Psoas muscle (tissue), 8 donors: ENCODE measurements around the gene PDGFRA. TPM values are rescaled to one million over a fixed set of nuclear protein-coding genes. Genes with fewer than 3 reads are reported as not detected.
"Not testable (repeated sequence)": the region's sequence is repeated elsewhere in the genome, so short reads cannot be mapped to it uniquely, and the experiment has no call there.

Source experiments
- ATAC-seq, 4 donors: fragments of 200-7000 bp; cut with Tn5 transposase; one replicate each; pipeline ENCODE4 v1.9.1; 2020; ENCODE audit warnings: moderate library complexity in 3 of 4, mild to moderate bottlenecking in 2 of 4
- DNase-seq, 2 donors: peaks; one replicate each; pipeline ENCODE4 v3.0.0-alpha.2; 2020
- H3K27ac ChIP-seq: fragments of 200-600 bp; one replicate; pipeline ENCODE4 v1.8.0; 2022
- H3K27me3 ChIP-seq, 3 donors: fragments of 200-600 bp in 1 of 3; one replicate each; pipeline versions ENCODE4 v1.6.1 to v1.8.0; 2013 to 2022; ENCODE audit warnings: low read length in 2 of 3, mild to moderate bottlenecking in 2 of 3, moderate library complexity in 1 of 3; ENCODE audit not compliant: insufficient read depth in 3 of 3
- H3K36me3 ChIP-seq, 2 donors: fragments of 200-600 bp in 1 of 2; one replicate each; pipeline versions ENCODE4 v1.6.1 to v1.8.0; 2013 to 2022; ENCODE audit warnings: low read depth in 1 of 2, mild to moderate bottlenecking in 1 of 2, moderate library complexity in 1 of 2; ENCODE audit not compliant: insufficient read depth in 1 of 2
- H3K4me1 ChIP-seq: fragments of 200-600 bp; one replicate; pipeline ENCODE4 v1.8.0; 2022
- H3K4me3 ChIP-seq: fragments of 200-600 bp; one replicate; pipeline ENCODE4 v1.8.0; 2022; ENCODE audit warnings: mild to moderate bottlenecking
- H3K9me3 ChIP-seq: fragments of 200-600 bp; one replicate; pipeline ENCODE4 v1.8.0; 2022
- CTCF ChIP-seq: fragments of 200-600 bp; IDR thresholded peaks from one replicate; pipeline ENCODE4 v1.8.0; 2022; ENCODE audit warnings: antibody characterized with exemption
- WGBS, 3 donors: extraction: QIAGEN DNeasy Blood & Tissue Kit; methylation state at CpG; one replicate each; pipeline versions ENCODE4 v1.1.6 to v1.1.7; 2013; 5-methylcytosine and 5-hydroxymethylcytosine counted together
- intact Hi-C, 2 donors: fragments of 100-400 bp; cut with DNase I; formaldehyde crosslinking; loops; one replicate each; pipeline versions ENCODE4 v1.11.0 to v1.14.2; 2022
- polyA plus RNA-seq, 3 donors: library from polyadenylated mRNA; stranded (reverse); fragments of 200-250 nt; gene quantifications; one replicate each; pipeline ENCODE4 v1.2.3, GENCODE V29; 2013
- total RNA-seq, 4 donors: library from RNA; stranded (reverse); fragmentation: NEBNext Ultra II Directional in 2 of 4; extraction: Animal tissue kit (Norgen Biotek cat#: 25700) in 2 of 4; gene quantifications; one replicate each; pipeline versions ENCODE4 v1.2.1 to v1.2.4, GENCODE V29; 2021 to 2023
- donor health status: healthy with polysubstance abuse.
- donor health status: DM: no; HTN: no; CAD: no; lungs with moderate emphysema.
- donor health status: Bipolar disorder and iron deficiency.
- donor health status: healthy.
- donor health status: DM: yes; HTN: yes; CAD: no.
- donor health status: DM: no; HTN: no; CAD: no.
- donor health status: DM: no; HTN: no; CAD: no.
- donor health status: DM: yes; HTN: yes; CAD: no.

PDGFRA gene
- total and polyA plus RNA-seq, 7 donors = 3.1 to 32.6 (median 12.9) TPM

- Histone ChIP-seq H3K4me3 (peak overlapping the region; percentile 70), H3K36me3 (no peaks in the 10 kb centered on the region), H3K27ac (no peak overlapping the region), H3K27me3 (peaks cover 0 to 47% (median 27%) of the 10 kb centered on the region in 3 donors), H3K9me3 (no peaks in the 10 kb centered on the region), H3K4me1 (peaks cover 28% of the 10 kb centered on the region)
- ATAC-seq = peak; percentile 91 to 94 (median 94)
- TF ChIP-seq CTCF = peak; percentile 82
- whole genome bisulfite sequencing, 3 donors = 0% methylated on average over 18 to 43 of the region's 43 CpGs
- intact Hi-C loops = loop anchor here (5.0 to 10.0 kb wide), 6 partner anchors 326 to 1858 kb away; no protein-coding TSS in a partner anchor
- DNase-seq = peak; percentile 88 to 92
Observed at GRCh38 chr4:54233277-54233696, 4.2 kb downstream of the PDGFRA start.

DNA sequence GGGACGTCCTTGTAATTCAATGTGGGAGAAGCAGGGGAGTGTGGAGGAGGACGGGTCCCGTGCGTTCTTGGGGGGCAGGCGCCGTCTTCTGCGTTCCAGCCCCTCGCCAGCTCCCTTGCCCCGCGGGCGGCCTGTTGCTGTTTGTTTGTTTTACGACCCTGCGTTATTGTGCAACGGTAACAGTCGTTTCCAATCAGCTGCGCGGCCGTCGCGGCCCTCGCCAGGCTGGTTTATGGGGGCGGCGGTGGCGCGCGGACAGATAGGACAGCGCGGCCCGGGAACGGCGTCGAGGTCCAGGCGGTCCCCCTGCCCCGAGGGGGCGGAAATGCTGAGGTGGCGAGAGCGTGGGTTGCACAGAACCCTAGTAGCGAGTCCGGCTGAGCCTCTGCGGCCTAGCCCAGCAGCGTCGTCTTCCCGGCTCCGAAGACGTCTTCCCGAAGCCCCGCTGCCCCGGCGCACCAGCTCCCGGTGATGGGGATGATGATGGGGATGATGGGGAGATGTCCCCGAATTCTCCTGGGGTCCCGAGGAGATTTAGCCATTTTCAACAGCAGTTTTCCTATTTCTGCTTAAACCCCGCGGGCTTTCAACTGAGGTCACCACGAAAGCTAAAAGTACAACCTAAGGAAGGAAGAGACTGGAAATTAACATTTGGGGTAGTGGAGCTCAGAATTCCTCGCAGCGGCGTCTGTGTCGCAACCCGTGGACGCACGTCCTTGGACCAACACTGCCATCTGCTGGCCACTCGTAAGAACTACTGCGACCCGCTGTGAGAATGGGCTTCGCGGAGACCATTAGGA is 4.8 kb downstream of the PDGFRA start:
- Histone ChIP-seq H3K9me3 (no peaks in the 10 kb centered on the region), H3K4me1 (peaks cover 28% of the 10 kb centered on the region), H3K36me3 (no peaks in the 10 kb centered on the region), H3K27ac (no peak overlapping the region), H3K27me3 (peaks cover 0 to 41% (median 26%) of the 10 kb centered on the region in 3 donors), H3K4me3 (peak overlapping the region; percentile 70)
- WGBS, 3 donors = 0 to 2% (median 1%) methylated on average over 59 to 67 of the region's 67 CpGs
- peak; percentile 95 for TF ChIP-seq CTCF
- DNase-seq (peak; percentile 76 to 87), ATAC-seq (peak; percentile 66 to 80 (median 78))
- intact Hi-C loops = loop anchor here (5.0 to 10.0 kb wide), 6 partner anchors 327 to 1859 kb away; no protein-coding TSS in a partner anchor

DNA sequence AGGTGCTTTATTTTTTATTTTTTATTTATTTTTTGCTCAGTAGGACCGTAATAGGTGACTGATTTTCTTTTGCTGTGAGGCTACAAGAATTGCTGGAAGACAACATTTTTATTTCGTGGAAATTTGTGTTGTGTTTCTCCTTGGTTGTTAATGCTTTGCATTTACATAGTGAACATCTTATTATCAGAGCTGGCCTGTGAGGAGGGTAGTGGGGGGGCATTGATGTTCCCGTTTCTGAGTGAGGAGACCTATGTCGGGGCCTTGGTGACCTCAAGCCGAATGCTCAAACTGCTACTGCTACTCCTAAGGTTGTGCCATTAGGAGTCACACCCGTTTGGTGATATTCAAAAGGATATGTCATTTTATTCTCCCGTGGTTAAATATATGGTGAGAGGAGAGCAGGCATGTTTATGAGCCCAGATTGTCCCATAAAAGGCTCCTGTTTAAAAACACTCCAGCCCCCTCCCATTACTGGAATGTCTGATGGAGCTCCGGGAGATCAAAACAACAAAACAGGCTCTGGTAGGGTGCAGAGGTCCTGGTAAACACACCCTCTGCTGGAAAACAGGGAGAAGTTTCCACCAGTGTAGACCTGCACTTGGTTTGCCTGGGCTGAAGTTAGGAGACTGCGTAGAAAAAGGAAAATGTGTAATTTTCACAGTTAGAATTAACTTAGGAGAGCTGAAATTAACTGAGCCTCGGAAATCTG is 5.6 kb downstream of the PDGFRA start:
- Histone ChIP-seq H3K4me3 (peak overlapping the region; percentile 70), H3K36me3 (no peaks in the 10 kb centered on the region), H3K27me3 (peaks cover 0 to 33% (median 24%) of the 10 kb centered on the region in 3 donors), H3K9me3 (no peaks in the 10 kb centered on the region), H3K27ac (no peak overlapping the region), H3K4me1 (peaks cover 28% of the 10 kb centered on the region)
- TF ChIP-seq CTCF = no peak
- DNase-seq = no peak
- intact Hi-C loops = loop anchor here (5.0 to 10.0 kb wide), 6 partner anchors 327 to 1860 kb away; no protein-coding TSS in a partner anchor
- no peak for ATAC-seq
- WGBS, 3 donors = 16 to 19% (median 18%) methylated on average over 10 of the region's 10 CpGs

GRCh38 chr4:54236316-54236715 is 7.2 kb downstream of the PDGFRA start:
- not testable (repeated sequence) for ATAC-seq, DNase-seq, H3K4me3 ChIP-seq, H3K36me3 ChIP-seq, H3K9me3 ChIP-seq, H3K27ac ChIP-seq
- 89 to 94% (median 92%) methylated on average over 7 of the region's 7 CpGs for WGBS, 3 donors
- intact Hi-C loops = loop anchor here (10.0 kb wide), 2 partner anchors 1042 to 1862 kb away; no protein-coding TSS in a partner anchor
- peaks cover 0 to 17% (median 11%) of the 10 kb centered on the region in 3 donors for H3K27me3 ChIP-seq
- peaks cover 15% of the 10 kb centered on the region for H3K4me1 ChIP-seq

- Histone ChIP-seq H3K4me3 (no peak overlapping the region), H3K36me3 (no peaks in the 10 kb centered on the region), H3K27ac (no peak overlapping the region), H3K9me3 (no peaks in the 10 kb centered on the region), H3K4me1 (peaks cover 9% of the 10 kb centered on the region), H3K27me3 (peaks cover 0 to 3% (median 0%) of the 10 kb centered on the region in 3 donors)
- intact Hi-C loops = loop anchor here (10.0 kb wide), 2 partner anchors 1043 to 1863 kb away; no protein-coding TSS in a partner anchor
- no peak for TF ChIP-seq CTCF
- ATAC-seq = no peak
- WGBS, 3 donors = 66 to 89% (median 88%) methylated on average over 2 of the region's 2 CpGs
- DNase-seq = no peak
Observed at GRCh38 chr4:54237770-54238169, 8.7 kb downstream of the PDGFRA start.
